ENCODE measurements around the gene SCAMP1. TPM values are rescaled to one million over a fixed set of nuclear protein-coding genes. Genes with fewer than 3 reads are reported as not detected.

Gene SCAMP1
- polyA plus RNA-seq, 3 donors, result 5.4 to 52.4 (median 47.8) TPM

DNA sequence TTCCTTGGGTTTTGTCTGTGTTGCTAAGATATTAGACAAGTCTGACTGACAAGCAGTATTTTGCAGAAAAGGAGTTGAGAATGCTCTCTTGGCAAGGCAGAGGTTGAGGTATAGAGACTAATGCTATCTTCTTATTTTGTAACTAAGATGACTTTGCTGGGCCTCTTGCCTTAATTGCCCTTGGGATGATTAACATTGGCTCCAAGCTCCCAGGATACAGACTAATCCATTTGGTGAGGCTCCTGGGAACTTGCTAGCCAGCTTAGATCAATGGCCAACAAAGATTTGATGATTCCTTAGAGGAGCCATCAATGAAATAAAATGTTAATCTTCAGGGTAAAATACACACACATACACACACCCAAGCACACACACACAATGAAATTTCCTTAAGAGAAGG lies 37.2 kb upstream of the SCAMP1 start:
- Histone ChIP-seq H3K9ac (ENCODE audit: insufficient read depth, low read length, poor library complexity, severe bottlenecking) (no peak overlapping the region), H3K4me3 (replicated peaks in 1 of 3; ENCODE audit: low read depth in 2 of 3, low read length in 3 of 3) (no peak overlapping the region), H3K79me2 (ENCODE audit: insufficient read depth, low read length) (no peaks in the 10 kb centered on the region), H3K4me2 (replicated peaks; ENCODE audit: extremely low read depth, low read length, poor library complexity, severe bottlenecking) (no peak overlapping the region), H2AFZ (ENCODE audit: insufficient read depth, low read depth, low read length, poor library complexity, severe bottlenecking) (no peak overlapping the region), H3K27me3 (ENCODE audit: control insufficient read depth in 2 of 2, insufficient read depth in 2 of 2, low read length in 2 of 2) (no peaks in the 10 kb centered on the region), H4K20me1 (ENCODE audit: insufficient read depth, low read length) (no peaks in the 10 kb centered on the region), H3K9me3 (replicated peaks in 1 of 2; ENCODE audit: control insufficient read depth in 1 of 2, insufficient read depth in 1 of 2, low read length in 2 of 2) (no peaks in the 10 kb centered on the region), H3K4me1 (ENCODE audit: control insufficient read depth in 1 of 2, insufficient read depth in 2 of 2, low read length in 2 of 2) (no peaks in the 10 kb centered on the region), H3K27ac (ENCODE audit: low read depth in 1 of 2, low read length in 2 of 2) (no peak overlapping the region), H3K36me3 (replicated peaks in 1 of 2; ENCODE audit: control insufficient read depth in 1 of 2, insufficient read depth in 2 of 2, low read length in 2 of 2) (no peaks in the 10 kb centered on the region)
- Mint-ChIP-seq H3K4me1 (no peaks in the 10 kb centered on the region), H3K4me3 (no peak overlapping the region), H3K27ac (no peak overlapping the region), H3K36me3 (no peaks in the 10 kb centered on the region), H3K27me3 (ENCODE audit: low read depth in 3 of 3) (no peaks in the 10 kb centered on the region), H3K9me3 (peaks cover 0 to 2% (median 0%) of the 10 kb centered on the region in 7 donors)
- TF ChIP-seq, protein P1, sequence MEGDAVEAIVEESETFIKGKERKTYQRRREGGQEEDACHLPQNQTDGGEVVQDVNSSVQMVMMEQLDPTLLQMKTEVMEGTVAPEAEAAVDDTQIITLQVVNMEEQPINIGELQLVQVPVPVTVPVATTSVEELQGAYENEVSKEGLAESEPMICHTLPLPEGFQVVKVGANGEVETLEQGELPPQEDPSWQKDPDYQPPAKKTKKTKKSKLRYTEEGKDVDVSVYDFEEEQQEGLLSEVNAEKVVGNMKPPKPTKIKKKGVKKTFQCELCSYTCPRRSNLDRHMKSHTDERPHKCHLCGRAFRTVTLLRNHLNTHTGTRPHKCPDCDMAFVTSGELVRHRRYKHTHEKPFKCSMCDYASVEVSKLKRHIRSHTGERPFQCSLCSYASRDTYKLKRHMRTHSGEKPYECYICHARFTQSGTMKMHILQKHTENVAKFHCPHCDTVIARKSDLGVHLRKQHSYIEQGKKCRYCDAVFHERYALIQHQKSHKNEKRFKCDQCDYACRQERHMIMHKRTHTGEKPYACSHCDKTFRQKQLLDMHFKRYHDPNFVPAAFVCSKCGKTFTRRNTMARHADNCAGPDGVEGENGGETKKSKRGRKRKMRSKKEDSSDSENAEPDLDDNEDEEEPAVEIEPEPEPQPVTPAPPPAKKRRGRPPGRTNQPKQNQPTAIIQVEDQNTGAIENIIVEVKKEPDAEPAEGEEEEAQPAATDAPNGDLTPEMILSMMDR (IDR thresholded peaks at IDR 0.05), result no peak
- DNase-seq, result no peak
- intact Hi-C loops (cut with micrococcal nuclease), result no loop called here

DNA sequence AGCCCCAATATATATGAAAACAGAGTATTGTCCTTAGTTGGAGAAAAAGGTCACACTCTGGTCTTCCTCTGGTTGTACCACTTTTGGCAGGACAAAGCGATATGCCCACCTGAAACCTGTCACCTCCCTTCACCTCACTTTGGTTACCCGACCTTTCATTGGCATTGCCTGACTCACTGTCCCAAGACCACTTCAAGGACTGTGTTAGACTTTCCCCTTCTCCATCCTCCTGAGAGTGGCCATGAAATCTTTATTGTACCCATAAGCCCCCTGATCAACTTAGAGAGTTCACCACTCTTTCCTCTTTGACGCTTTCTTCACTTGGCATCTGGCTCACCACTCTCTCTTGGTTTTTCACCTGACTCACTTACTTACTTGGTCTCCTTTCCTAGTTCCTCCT lies 33.5 kb upstream of the SCAMP1 start:
- H3K9ac ChIP-seq (ENCODE audit: insufficient read depth, low read length, poor library complexity, severe bottlenecking), result no peak overlapping the region
- H3K27ac Mint-ChIP-seq, result no peak overlapping the region
- no peaks in the 10 kb centered on the region for H3K36me3 ChIP-seq (replicated peaks in 1 of 2; ENCODE audit: control insufficient read depth in 1 of 2, insufficient read depth in 2 of 2, low read length in 2 of 2)
- no peaks in the 10 kb centered on the region for H3K36me3 Mint-ChIP-seq
- no peaks in the 10 kb centered on the region for H3K27me3 Mint-ChIP-seq (ENCODE audit: low read depth in 3 of 3)
- no peak overlapping the region for H3K4me3 ChIP-seq (replicated peaks in 1 of 3; ENCODE audit: low read depth in 2 of 3, low read length in 3 of 3)
- TF ChIP-seq, protein P1 (IDR thresholded peaks at IDR 0.05), result no peak
- H4K20me1 ChIP-seq (ENCODE audit: insufficient read depth, low read length), result no peaks in the 10 kb centered on the region
- intact Hi-C loops (cut with micrococcal nuclease), result no loop called here
- peaks cover 0 to 2% (median 0%) of the 10 kb centered on the region in 7 donors for H3K9me3 Mint-ChIP-seq
- H2AFZ ChIP-seq (ENCODE audit: insufficient read depth, low read depth, low read length, poor library complexity, severe bottlenecking), result no peak overlapping the region
- H3K79me2 ChIP-seq (ENCODE audit: insufficient read depth, low read length), result no peaks in the 10 kb centered on the region
- no peak for DNase-seq
- no peak overlapping the region for H3K27ac ChIP-seq (ENCODE audit: low read depth in 1 of 2, low read length in 2 of 2)
- no peaks in the 10 kb centered on the region for H3K4me1 ChIP-seq (ENCODE audit: control insufficient read depth in 1 of 2, insufficient read depth in 2 of 2, low read length in 2 of 2)
- no peak overlapping the region for H3K4me2 ChIP-seq (replicated peaks; ENCODE audit: extremely low read depth, low read length, poor library complexity, severe bottlenecking)
- H3K4me3 Mint-ChIP-seq, result no peak overlapping the region
- H3K27me3 ChIP-seq (ENCODE audit: control insufficient read depth in 2 of 2, insufficient read depth in 2 of 2, low read length in 2 of 2), result no peaks in the 10 kb centered on the region
- WGBS (ENCODE audit: insufficient coverage), result 86% methylated on average over 3 of the region's 3 CpGs
- peaks cover 7% of the 10 kb centered on the region for H3K4me1 Mint-ChIP-seq
- H3K9me3 ChIP-seq (replicated peaks in 1 of 2; ENCODE audit: control insufficient read depth in 1 of 2, insufficient read depth in 1 of 2, low read length in 2 of 2), result no peaks in the 10 kb centered on the region

Data from CD14-positive monocyte (primary cell).